GM19238 (cell line): ENCODE data around the gene PLEK.
"Not testable (repeated sequence)": the region's sequence is repeated elsewhere in the genome, so short reads cannot be mapped to it uniquely, and the experiment has no call there.

Experiments used
- DNase-seq: peaks from one replicate; pipeline ENCODE4 v3.0.0; 2011; ENCODE audit warnings: low spot score; ENCODE audit not compliant: insufficient read length

The PLEK gene

GRCh38 chr2:68352651-68353391 is 12.3 kb upstream of the PLEK start:
- DNase-seq = no peak

GRCh38 chr2:68356599-68357239 is 8.4 kb upstream of the PLEK start:
- DNase-seq = no peak

GRCh38 chr2:68357605-68358337 is 7.3 kb upstream of the PLEK start:
- peak; percentile 24 for DNase-seq

- DNase-seq = no peak
Measured at GRCh38 chr2:68359889-68360288, 5.2 kb upstream of the PLEK start.

GRCh38 chr2:68362069-68362468 is 3.0 kb upstream of the PLEK start:
- peak; percentile 28 for DNase-seq

- DNase-seq = no peak
Measured at GRCh38 chr2:68362749-68363148, 2.3 kb upstream of the PLEK start.

GRCh38 chr2:68363721-68364120 is 1.4 kb upstream of the PLEK start:
- DNase-seq = no peak

- no peak for DNase-seq
Measured at GRCh38 chr2:68366083-68366560, 1.0 kb downstream of the PLEK start.

GRCh38 chr2:68367953-68368653 is 3.0 kb downstream of the PLEK start:
- DNase-seq = no peak

- DNase-seq = no peak
Measured at GRCh38 chr2:68368654-68369336, 3.7 kb downstream of the PLEK start.

- no peak for DNase-seq
Measured at GRCh38 chr2:68369337-68369734, 4.3 kb downstream of the PLEK start.

- DNase-seq = no peak
Measured at GRCh38 chr2:68371138-68371537, 6.1 kb downstream of the PLEK start.

- DNase-seq = no peak
Measured at GRCh38 chr2:68371581-68371980, 6.5 kb downstream of the PLEK start.

GRCh38 chr2:68372485-68372884 is 7.4 kb downstream of the PLEK start:
- no peak for DNase-seq

GRCh38 chr2:68374184-68374583 is 9.1 kb downstream of the PLEK start:
- no peak for DNase-seq

- DNase-seq = no peak
Measured at GRCh38 chr2:68375582-68375981, 10.5 kb downstream of the PLEK start.

GRCh38 chr2:68377137-68377780 is 12.2 kb downstream of the PLEK start:
- no peak for DNase-seq

GRCh38 chr2:68378779-68379178 is 13.7 kb downstream of the PLEK start:
- DNase-seq = not testable (repeated sequence)

- DNase-seq = no peak
Measured at GRCh38 chr2:68379184-68379708, 14.2 kb downstream of the PLEK start.

GRCh38 chr2:68383778-68384177 is 18.7 kb downstream of the PLEK start:
- no peak for DNase-seq
